Measurements from ENCODE around the gene BROX. TPM values are rescaled to one million over a fixed set of nuclear protein-coding genes. Genes with fewer than 3 reads are reported as not detected.

Gene BROX
- total RNA-seq, 1 donor from 2014 or later, result 50.2 TPM

- Histone ChIP-seq H3K4me3 (peak overlapping the region; percentile 96), H3K4me1 (peaks cover 41% of the 10 kb centered on the region), H3K36me3 (peaks cover 36% of the 10 kb centered on the region), H3K9me3 (no peaks in the 10 kb centered on the region), H3K27me3 (ENCODE audit: low read depth) (no peaks in the 10 kb centered on the region), H3K27ac (peak overlapping the region; percentile 99)
- TF ChIP-seq CTCF (IDR thresholded peaks at IDR 0.05), result no peak
- intact Hi-C loops (cut with DNase I), result no loop called here
- peak; percentile 96 for DNase-seq
- ATAC-seq, result peak; percentile 90 to 93
Measured at GRCh38 chr1:222713091-222713961, 962 bp downstream of the BROX start.

- Histone ChIP-seq H3K27ac (no peak overlapping the region), H3K27me3 (ENCODE audit: low read depth) (no peaks in the 10 kb centered on the region), H3K4me1 (peaks cover 12% of the 10 kb centered on the region), H3K9me3 (no peaks in the 10 kb centered on the region), H3K4me3 (no peak overlapping the region), H3K36me3 (peaks cover 67% of the 10 kb centered on the region)
- ATAC-seq (no peak), DNase-seq (no peak)
- TF ChIP-seq CTCF (IDR thresholded peaks at IDR 0.05), result no peak
- intact Hi-C loops (cut with DNase I), result no loop called here
Measured at GRCh38 chr1:222716393-222716792, 4.0 kb downstream of the BROX start.

GRCh38 chr1:222728746-222729145 lies 16.4 kb downstream of the BROX start:
- no peaks in the 10 kb centered on the region for H3K27me3 ChIP-seq (ENCODE audit: low read depth)
- no peak for TF ChIP-seq CTCF (IDR thresholded peaks at IDR 0.05)
- DNase-seq (no peak), ATAC-seq (no peak)
- H3K9me3 ChIP-seq, result no peaks in the 10 kb centered on the region
- peaks cover 100% of the 10 kb centered on the region for H3K36me3 ChIP-seq
- H3K27ac ChIP-seq, result no peak overlapping the region
- peaks cover 4% of the 10 kb centered on the region for H3K4me1 ChIP-seq
- intact Hi-C loops (cut with DNase I), result no loop called here
- no peak overlapping the region for H3K4me3 ChIP-seq

GRCh38 chr1:222730866-222731265 lies 18.5 kb downstream of the BROX start:
- H3K27ac ChIP-seq, result no peak overlapping the region
- no peak for DNase-seq
- intact Hi-C loops (cut with DNase I), result no loop called here
- TF ChIP-seq CTCF (IDR thresholded peaks at IDR 0.05), result no peak
- no peaks in the 10 kb centered on the region for H3K27me3 ChIP-seq (ENCODE audit: low read depth)
- H3K36me3 ChIP-seq, result peaks cover 98% of the 10 kb centered on the region
- peaks cover 4% of the 10 kb centered on the region for H3K4me1 ChIP-seq
- no peaks in the 10 kb centered on the region for H3K9me3 ChIP-seq
- H3K4me3 ChIP-seq, result no peak overlapping the region
- ATAC-seq, result no peak

- H3K27me3 ChIP-seq (ENCODE audit: low read depth), result no peaks in the 10 kb centered on the region
- DNase-seq, result no peak
- ATAC-seq, result no peak
- H3K4me3 ChIP-seq, result no peak overlapping the region
- no peaks in the 10 kb centered on the region for H3K9me3 ChIP-seq
- no peak overlapping the region for H3K27ac ChIP-seq
- TF ChIP-seq CTCF (IDR thresholded peaks at IDR 0.05), result no peak
- H3K4me1 ChIP-seq, result peaks cover 4% of the 10 kb centered on the region
- intact Hi-C loops (cut with DNase I), result no loop called here
- peaks cover 91% of the 10 kb centered on the region for H3K36me3 ChIP-seq
Measured at GRCh38 chr1:222732216-222733159, 20.1 kb downstream of the BROX start.

Measured in lower lobe of right lung (tissue), 2 donors.